ENCODE measurements around the gene NDUFS8. TPM values are rescaled to one million over a fixed set of nuclear protein-coding genes. Genes with fewer than 3 reads are reported as not detected.
A peak's percentile ranks its signal among the peaks of the same experiment; 100 is the strongest.

Gene NDUFS8
- total RNA-seq, 5 donors from 2014 or later (not counting 1 experiment from before 2014, with no cell fraction given): 76.9 to 102 (median 91.1) TPM

DNA sequence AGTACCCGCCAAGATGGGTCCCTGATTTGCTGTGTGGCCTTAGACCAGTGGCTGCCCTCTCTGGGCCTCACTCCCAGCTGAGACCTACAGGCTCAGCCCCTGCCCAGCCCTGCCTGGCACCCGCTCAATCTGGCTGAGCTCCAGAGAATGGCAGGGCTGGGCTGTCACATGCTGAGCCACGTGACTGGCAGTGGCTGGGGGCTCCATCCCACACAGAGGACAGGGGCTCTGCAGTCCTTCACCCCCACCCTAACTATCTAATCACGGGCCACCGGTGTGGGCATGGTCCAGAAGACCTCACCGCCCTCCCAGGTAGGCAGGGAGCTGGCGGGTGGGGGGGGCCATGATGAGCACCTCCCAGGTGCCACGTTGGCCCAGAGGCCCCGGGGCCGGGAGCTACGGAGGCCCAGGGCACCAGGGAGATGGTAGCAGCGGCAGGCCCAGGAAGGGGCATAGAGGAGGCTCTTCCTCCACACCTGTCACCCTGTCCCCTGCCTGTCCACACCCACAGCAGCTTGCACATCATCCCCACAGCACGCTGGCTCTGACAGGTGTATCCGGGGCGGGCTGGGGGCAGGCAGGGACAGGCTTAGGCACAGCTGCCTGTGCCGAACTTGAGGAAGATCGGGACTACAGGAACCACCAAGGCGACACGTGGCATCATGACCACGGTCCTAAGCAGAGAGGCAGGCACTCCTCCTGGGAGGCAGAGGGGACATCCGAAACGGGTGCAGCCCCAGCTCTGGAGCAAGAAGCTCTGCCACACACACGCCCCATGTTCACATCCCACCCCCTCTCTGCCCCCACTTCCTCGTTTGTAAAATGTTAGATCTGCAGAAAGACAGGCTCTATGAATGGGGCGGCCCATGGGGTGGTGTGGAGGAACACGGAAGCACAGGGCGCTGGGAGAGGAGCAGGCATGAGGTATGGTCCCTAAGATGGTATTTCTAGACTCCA is 21.8 kb upstream of the NDUFS8 start:
- peaks cover 0 to 3% of the 10 kb centered on the region in 2 donors for H3K27me3 Mint-ChIP-seq
- Histone ChIP-seq H3K27me3 (replicated peaks in 1 of 2; ENCODE audit: control insufficient read depth in 2 of 2, extremely low read depth in 1 of 2, insufficient read depth in 2 of 2, low read length in 1 of 2) (peaks cover 0 to 28% of the 10 kb centered on the region in 2 experiments), H3K27ac (ENCODE audit: low read length) (no peak overlapping the region), H3K36me3 (ENCODE audit: control insufficient read depth in 2 of 2, extremely low read depth in 1 of 2, insufficient read depth in 1 of 2, low read length in 1 of 2) (no peaks in the 10 kb centered on the region), H3K4me1 (ENCODE audit: control insufficient read depth in 1 of 2, extremely low read depth in 1 of 2, insufficient read depth in 2 of 2, low read length in 2 of 2) (peaks cover 0 to 23% of the 10 kb centered on the region in 2 experiments), H3K4me3 (ENCODE audit: control insufficient read depth in 1 of 2, extremely low read depth in 1 of 2, low read length in 1 of 2) (no peak overlapping the region), H3K9me3 (no peaks in the 10 kb centered on the region)
- peak in 1 of 4 experiments; percentile 24 for ATAC-seq (replicated peaks in 1 of 4)
- no peak for DNase-seq
- peaks cover 15 to 25% (median 19%) of the 10 kb centered on the region in 3 donors for H3K4me1 Mint-ChIP-seq
- H3K9me3 Mint-ChIP-seq: no peaks in the 10 kb centered on the region
- ChIA-PET POLR2A (no interaction called here), CTCF (no interaction called here)
- 68% methylated on average over 17 of the region's 27 CpGs for WGBS (ENCODE audit: insufficient coverage)
- H3K27ac Mint-ChIP-seq: peak overlapping the region in 1 of 2 donors; percentile 28
- no peak overlapping the region for H3K4me3 Mint-ChIP-seq
- H3K36me3 Mint-ChIP-seq: no peaks in the 10 kb centered on the region

DNA sequence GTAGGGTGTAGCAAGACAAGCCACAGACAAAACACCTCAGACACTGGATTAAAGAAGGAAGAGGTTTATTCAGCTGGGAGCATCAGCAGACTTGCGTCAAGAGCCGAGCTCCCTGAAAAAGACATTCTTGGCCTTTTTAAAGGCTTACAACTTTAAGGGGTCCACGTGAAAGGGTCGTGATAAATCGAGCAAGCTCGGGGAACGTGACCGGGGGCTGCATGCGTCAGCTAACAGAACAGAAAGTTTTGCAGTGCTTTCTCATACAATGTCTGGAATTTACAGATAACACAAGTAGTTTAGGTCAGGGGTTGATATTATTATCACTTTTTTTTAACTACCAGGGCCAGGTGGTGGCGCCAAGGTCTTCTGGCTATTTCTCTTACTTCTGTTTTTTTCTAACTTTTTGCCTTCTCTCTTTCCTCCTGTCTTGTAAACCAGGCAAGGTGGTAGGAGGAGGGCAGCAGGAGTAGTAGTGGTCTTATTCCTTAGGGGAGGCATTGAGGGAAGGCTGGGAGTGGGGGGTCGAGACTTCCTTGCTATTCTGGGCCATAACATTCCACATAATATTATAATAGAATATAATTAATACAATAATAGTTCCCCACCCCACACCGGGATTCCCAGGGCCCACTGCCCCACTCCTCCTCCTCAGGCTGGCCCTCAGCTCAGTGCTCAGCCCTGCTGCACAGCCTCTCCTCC is 20.9 kb upstream of the NDUFS8 start:
- peak overlapping the region in 1 of 2 donors; percentile 4 for H3K27ac Mint-ChIP-seq
- ChIA-PET POLR2A (no interaction called here), CTCF (no interaction called here)
- Histone ChIP-seq H3K4me1 (ENCODE audit: control insufficient read depth in 1 of 2, extremely low read depth in 1 of 2, insufficient read depth in 2 of 2, low read length in 2 of 2) (peaks cover 0 to 17% of the 10 kb centered on the region in 2 experiments), H3K27ac (ENCODE audit: low read length) (no peak overlapping the region), H3K36me3 (ENCODE audit: control insufficient read depth in 2 of 2, extremely low read depth in 1 of 2, insufficient read depth in 1 of 2, low read length in 1 of 2) (no peaks in the 10 kb centered on the region), H3K27me3 (replicated peaks in 1 of 2; ENCODE audit: control insufficient read depth in 2 of 2, extremely low read depth in 1 of 2, insufficient read depth in 2 of 2, low read length in 1 of 2) (peaks cover 0 to 32% of the 10 kb centered on the region in 2 experiments), H3K4me3 (ENCODE audit: control insufficient read depth in 1 of 2, extremely low read depth in 1 of 2, low read length in 1 of 2) (no peak overlapping the region), H3K9me3 (no peaks in the 10 kb centered on the region)
- 95% methylated on average over 2 of the region's 12 CpGs for WGBS (ENCODE audit: insufficient coverage)
- no peaks in the 10 kb centered on the region for H3K9me3 Mint-ChIP-seq
- ATAC-seq (replicated peaks in 1 of 4) (no peak), DNase-seq (peak in 1 of 35 experiments; percentile 20)
- H3K36me3 Mint-ChIP-seq: no peaks in the 10 kb centered on the region
- peaks cover 11 to 20% (median 13%) of the 10 kb centered on the region in 3 donors for H3K4me1 Mint-ChIP-seq
- no peak overlapping the region for H3K4me3 Mint-ChIP-seq
- peaks cover 0 to 3% of the 10 kb centered on the region in 2 donors for H3K27me3 Mint-ChIP-seq

DNA sequence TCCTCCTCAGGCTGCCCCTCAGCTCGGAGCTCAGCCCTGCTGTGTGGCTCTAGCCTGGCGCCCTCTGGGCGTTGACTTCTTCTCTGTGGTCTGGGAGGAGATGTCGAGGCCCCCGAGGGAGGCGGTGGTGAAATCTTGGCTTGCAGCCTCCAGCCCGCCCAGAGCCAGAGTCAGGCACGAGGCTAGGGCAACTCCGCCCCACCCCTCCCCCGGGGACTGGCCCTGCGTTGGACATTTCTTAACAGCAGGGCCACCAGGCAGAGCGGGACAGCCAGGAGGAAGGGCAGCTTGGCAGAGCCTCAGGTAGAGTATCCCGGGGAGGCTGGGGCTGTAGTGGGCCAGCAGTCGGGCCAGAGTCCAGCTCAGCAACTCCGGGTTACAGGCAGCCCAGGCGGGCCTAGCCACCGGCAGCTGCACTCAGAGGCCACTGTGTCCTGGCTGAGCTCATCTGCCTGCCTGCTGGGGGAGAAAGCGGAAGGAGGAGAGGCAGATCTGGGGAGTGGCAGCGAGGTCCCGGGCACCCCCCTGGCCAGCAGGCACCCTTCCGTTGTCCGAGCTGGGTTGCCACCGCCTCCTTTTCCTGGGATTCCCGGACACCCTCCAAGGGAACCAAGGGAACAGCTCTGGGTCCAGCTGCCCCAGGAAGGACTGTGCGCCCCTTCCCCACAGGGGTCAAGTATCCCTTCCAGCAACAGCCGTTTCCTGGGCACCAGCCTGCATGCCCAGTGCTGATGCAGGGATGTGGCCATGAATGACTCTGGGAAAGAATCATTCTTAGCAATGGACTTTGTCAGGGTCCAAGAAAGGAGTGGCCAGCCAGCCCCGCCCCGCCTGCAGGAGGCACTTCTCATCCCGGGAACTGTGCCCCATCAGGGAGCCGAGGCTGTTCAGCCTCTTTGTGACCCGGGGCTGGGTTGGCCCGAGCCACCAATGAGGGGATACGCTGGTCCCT is 20.1 kb upstream of the NDUFS8 start, which contains the start of gene ALDH3B1:
Gene ALDH3B1 (plus strand): TSS at position 238 of the 952 bp plus-strand sequence. CDS start 4,971 bp downstream, outside the sequence.
- no peak within 1 kb of the TSS for H3K27ac ChIP-seq (ENCODE audit: low read length)
- Mint-ChIP-seq H3K36me3 (no peaks in the 10 kb centered on the region), H3K9me3 (no peaks in the 10 kb centered on the region), H3K27ac (peak within 1 kb of the TSS in 1 of 2 donors; percentile 4), H3K4me3 (no peak within 1 kb of the TSS), H3K4me1 (peaks cover 7 to 13% (median 7%) of the 10 kb centered on the region in 3 donors), H3K27me3 (peaks cover 0 to 3% of the 10 kb centered on the region in 2 donors)
- WGBS (ENCODE audit: insufficient coverage): 69% methylated on average over 26 of the region's 33 CpGs
- POLR2A ChIA-PET: no interaction called here
- H3K27me3 ChIP-seq (replicated peaks in 1 of 2; ENCODE audit: control insufficient read depth in 2 of 2, extremely low read depth in 1 of 2, insufficient read depth in 2 of 2, low read length in 1 of 2): peaks cover 0 to 36% of the 10 kb centered on the region in 2 experiments
- ATAC-seq (replicated peaks in 1 of 4) (no peak), DNase-seq (peak in 3 of 35 experiments; percentile 19 to 55 (median 19))
- CTCF ChIA-PET: no interaction called here
- H3K9me3 ChIP-seq: no peaks in the 10 kb centered on the region
- H3K4me3 ChIP-seq (ENCODE audit: control insufficient read depth in 1 of 2, extremely low read depth in 1 of 2, low read length in 1 of 2): no peak within 1 kb of the TSS
- peaks cover 0 to 13% of the 10 kb centered on the region in 2 experiments for H3K4me1 ChIP-seq (ENCODE audit: control insufficient read depth in 1 of 2, extremely low read depth in 1 of 2, insufficient read depth in 2 of 2, low read length in 2 of 2)
- no peaks in the 10 kb centered on the region for H3K36me3 ChIP-seq (ENCODE audit: control insufficient read depth in 2 of 2, extremely low read depth in 1 of 2, insufficient read depth in 1 of 2, low read length in 1 of 2)

DNA sequence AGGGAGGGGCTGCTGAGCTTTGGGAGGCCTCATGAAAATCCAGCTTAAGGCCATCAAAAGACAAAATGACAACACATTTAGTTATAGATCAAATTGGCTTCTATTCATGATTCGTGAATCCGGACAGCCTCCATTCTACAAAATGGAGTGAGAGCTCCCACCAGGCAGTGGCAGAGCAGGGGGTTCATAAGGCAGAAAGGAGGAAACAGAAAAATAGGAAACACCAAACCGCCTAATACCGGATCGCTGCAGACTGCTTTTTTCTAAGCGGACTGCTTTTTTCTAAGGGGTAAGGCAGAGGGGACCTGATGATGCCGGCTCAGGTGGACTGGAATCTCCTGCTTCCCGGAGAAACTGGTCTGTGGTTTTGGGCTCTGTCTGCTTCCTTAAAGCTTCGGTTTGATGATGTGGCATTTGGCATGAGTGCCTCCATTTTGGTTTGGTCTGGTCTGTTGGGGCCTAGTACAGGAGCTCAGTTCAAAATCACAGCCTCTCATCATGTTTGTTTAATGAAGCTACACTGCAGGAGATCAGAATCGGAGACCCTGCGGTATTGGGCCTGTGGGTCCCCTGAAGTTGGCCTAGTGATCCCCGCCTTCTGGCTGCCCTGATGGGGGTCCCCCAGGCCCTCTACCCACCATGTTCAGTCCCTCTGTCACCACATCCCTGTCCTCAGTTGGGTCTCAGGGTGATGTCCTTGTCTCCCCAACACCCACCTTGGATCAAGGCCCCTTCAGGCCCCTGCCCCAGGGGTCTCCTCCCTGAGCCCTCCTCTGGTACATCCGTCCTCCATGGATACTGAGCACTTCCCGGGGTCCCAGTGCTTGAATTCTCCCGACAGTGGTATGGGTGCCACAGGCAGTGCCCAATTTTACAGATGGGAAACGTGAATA is 19.2 kb upstream of the NDUFS8 start:
- Histone ChIP-seq H3K27me3 (replicated peaks in 1 of 2; ENCODE audit: control insufficient read depth in 2 of 2, extremely low read depth in 1 of 2, insufficient read depth in 2 of 2, low read length in 1 of 2) (peaks cover 0 to 36% of the 10 kb centered on the region in 2 experiments), H3K36me3 (ENCODE audit: control insufficient read depth in 2 of 2, extremely low read depth in 1 of 2, insufficient read depth in 1 of 2, low read length in 1 of 2) (no peaks in the 10 kb centered on the region), H3K27ac (ENCODE audit: low read length) (no peak overlapping the region), H3K4me3 (ENCODE audit: control insufficient read depth in 1 of 2, extremely low read depth in 1 of 2, low read length in 1 of 2) (no peak overlapping the region), H3K9me3 (no peaks in the 10 kb centered on the region), H3K4me1 (ENCODE audit: control insufficient read depth in 1 of 2, extremely low read depth in 1 of 2, insufficient read depth in 2 of 2, low read length in 2 of 2) (peaks cover 0 to 13% of the 10 kb centered on the region in 2 experiments)
- Mint-ChIP-seq H3K27me3 (peaks cover 0 to 3% of the 10 kb centered on the region in 2 donors), H3K27ac (no peak overlapping the region), H3K9me3 (no peaks in the 10 kb centered on the region), H3K4me1 (peaks cover 7 to 13% (median 7%) of the 10 kb centered on the region in 3 donors), H3K36me3 (no peaks in the 10 kb centered on the region), H3K4me3 (no peak overlapping the region)
- DNase-seq: no peak
- WGBS (ENCODE audit: insufficient coverage): 94% methylated on average over 10 of the region's 16 CpGs
- POLR2A ChIA-PET: no interaction called here
- no peak for ATAC-seq (replicated peaks in 1 of 4)
- CTCF ChIA-PET: no interaction called here

DNA sequence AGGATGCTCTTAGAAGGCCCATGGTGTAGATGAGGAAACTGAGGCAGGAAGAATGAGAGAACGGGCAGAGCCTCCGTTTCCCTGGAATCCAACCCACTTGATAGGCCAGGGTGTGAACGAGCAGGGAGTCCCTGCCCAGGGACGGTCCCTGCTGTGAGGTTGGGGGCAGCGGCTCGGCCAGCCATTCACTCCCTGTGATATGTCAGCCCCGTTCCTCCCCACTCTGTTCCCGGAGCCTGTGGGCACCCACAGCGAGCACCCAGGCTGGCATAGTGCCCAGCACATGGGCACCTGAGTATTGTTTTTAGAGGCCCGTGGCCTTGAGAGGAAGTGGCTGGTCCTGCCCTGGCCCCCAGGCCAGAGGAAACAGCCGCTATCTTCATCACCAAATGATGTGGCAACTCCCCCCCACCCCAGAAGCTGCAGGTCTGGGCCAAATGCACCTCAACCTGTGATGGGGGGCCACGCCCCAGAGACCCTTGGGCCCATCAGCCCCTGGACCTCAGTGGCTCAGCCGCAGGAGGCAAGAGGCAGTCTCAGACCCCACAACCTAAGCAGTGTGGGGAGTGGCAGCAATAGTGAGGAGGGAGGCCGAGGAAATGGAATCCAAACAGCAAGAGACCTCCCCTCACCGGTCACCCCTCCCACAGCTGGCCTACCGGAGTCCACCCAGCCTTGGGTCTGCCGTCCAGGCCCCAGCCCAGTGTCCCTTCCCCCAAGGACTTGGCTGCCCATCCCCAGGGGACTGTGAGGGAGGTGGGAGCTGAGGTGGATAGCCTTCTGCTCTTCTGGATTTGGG is 18.2 kb upstream of the NDUFS8 start:
- DNase-seq (no peak), ATAC-seq (replicated peaks in 1 of 4) (no peak)
- Mint-ChIP-seq H3K27ac (no peak overlapping the region), H3K4me1 (peaks cover 7 to 13% (median 7%) of the 10 kb centered on the region in 3 donors), H3K9me3 (no peaks in the 10 kb centered on the region), H3K27me3 (peaks cover 0 to 3% of the 10 kb centered on the region in 2 donors), H3K4me3 (no peak overlapping the region), H3K36me3 (no peaks in the 10 kb centered on the region)
- CTCF ChIA-PET: no interaction called here
- H3K27me3 ChIP-seq (replicated peaks in 1 of 2; ENCODE audit: control insufficient read depth in 2 of 2, extremely low read depth in 1 of 2, insufficient read depth in 2 of 2, low read length in 1 of 2): peaks cover 0 to 36% of the 10 kb centered on the region in 2 experiments
- peaks cover 0 to 13% of the 10 kb centered on the region in 2 experiments for H3K4me1 ChIP-seq (ENCODE audit: control insufficient read depth in 1 of 2, extremely low read depth in 1 of 2, insufficient read depth in 2 of 2, low read length in 2 of 2)
- 78% methylated on average over 7 of the region's 17 CpGs for WGBS (ENCODE audit: insufficient coverage)
- H3K9me3 ChIP-seq: no peaks in the 10 kb centered on the region
- no peak overlapping the region for H3K27ac ChIP-seq (ENCODE audit: low read length)
- POLR2A ChIA-PET: no interaction called here
- H3K4me3 ChIP-seq (ENCODE audit: control insufficient read depth in 1 of 2, extremely low read depth in 1 of 2, low read length in 1 of 2): no peak overlapping the region
- H3K36me3 ChIP-seq (ENCODE audit: control insufficient read depth in 2 of 2, extremely low read depth in 1 of 2, insufficient read depth in 1 of 2, low read length in 1 of 2): no peaks in the 10 kb centered on the region
